NCI-H2196 treated with DMSO at 0.1 percent for 48 hours (cell line): ENCODE data around the gene MMP20.

Experiments
- DNase-seq: peaks from one replicate; lab custom pipeline; 2025; ENCODE audit not compliant: unreplicated experiment; lab: John Stamatoyannopoulos, UW

Gene MMP20

GRCh38 chr11:102623128-102623527 is 2.0 kb downstream of the MMP20 start:
- no peak for DNase-seq

- DNase-seq, result no peak
Observed at GRCh38 chr11:102622258-102622657, 2.9 kb downstream of the MMP20 start.

- DNase-seq, result no peak
Observed at GRCh38 chr11:102620818-102621561, 4.1 kb downstream of the MMP20 start.

GRCh38 chr11:102620179-102620578 is 5.0 kb downstream of the MMP20 start:
- no peak for DNase-seq

GRCh38 chr11:102617466-102618008 is 7.6 kb downstream of the MMP20 start:
- DNase-seq, result no peak

GRCh38 chr11:102615894-102616432 is 9.2 kb downstream of the MMP20 start:
- DNase-seq, result no peak

- no peak for DNase-seq
Observed at GRCh38 chr11:102615077-102615893, 9.8 kb downstream of the MMP20 start.

GRCh38 chr11:102614485-102614884 is 10.6 kb downstream of the MMP20 start:
- DNase-seq, result no peak

- no peak for DNase-seq
Observed at GRCh38 chr11:102614031-102614430, 11.1 kb downstream of the MMP20 start.

- no peak for DNase-seq
Observed at GRCh38 chr11:102613450-102613849, 11.7 kb downstream of the MMP20 start.

GRCh38 chr11:102611291-102611690 is 13.8 kb downstream of the MMP20 start:
- DNase-seq, result no peak

GRCh38 chr11:102610200-102610599 is 14.9 kb downstream of the MMP20 start:
- DNase-seq, result no peak

- DNase-seq, result no peak
Observed at GRCh38 chr11:102608699-102609098, 16.4 kb downstream of the MMP20 start.

GRCh38 chr11:102604875-102605274 is 20.3 kb downstream of the MMP20 start:
- no peak for DNase-seq

GRCh38 chr11:102604011-102604410 is 21.1 kb downstream of the MMP20 start:
- no peak for DNase-seq

GRCh38 chr11:102603576-102603975 is 21.6 kb downstream of the MMP20 start:
- DNase-seq, result no peak

GRCh38 chr11:102603091-102603490 is 22.0 kb downstream of the MMP20 start:
- no peak for DNase-seq

GRCh38 chr11:102600666-102601065 is 24.5 kb downstream of the MMP20 start:
- no peak for DNase-seq

GRCh38 chr11:102599642-102600261 is 25.4 kb downstream of the MMP20 start:
- no peak for DNase-seq

GRCh38 chr11:102598272-102598671 is 26.9 kb downstream of the MMP20 start:
- DNase-seq, result no peak

GRCh38 chr11:102596578-102596977 is 28.6 kb downstream of the MMP20 start:
- DNase-seq, result no peak
